CD4-positive, alpha-beta T cell treated with Interleukin-4 for 1 hour (primary cell): ENCODE data around the gene PPIL1.

ENCODE experiments used
- DNase-seq, 2 donors: peaks; one replicate each; pipeline ENCODE4 v3.0.0-alpha.2; 2020 to 2022

The PPIL1 gene

GRCh38 chr6:36852481-36853147 is 22.0 kb downstream of the PPIL1 start:
- DNase-seq: no peak

GRCh38 chr6:36851626-36852025 is 23.0 kb downstream of the PPIL1 start:
- DNase-seq: no peak

- DNase-seq: peak; percentile 37 to 52
These were observed 23.4 kb downstream of the PPIL1 start for GRCh38 chr6:36851149-36851614.

- no peak for DNase-seq
These were observed 24.6 kb downstream of the PPIL1 start for GRCh38 chr6:36850021-36850420.

- no peak for DNase-seq
These were observed 25.8 kb downstream of the PPIL1 start for GRCh38 chr6:36848658-36849441.

GRCh38 chr6:36847991-36848390 is 26.6 kb downstream of the PPIL1 start:
- no peak for DNase-seq

GRCh38 chr6:36847152-36847551 is 27.5 kb downstream of the PPIL1 start:
- no peak for DNase-seq

GRCh38 chr6:36845233-36845632 is 29.4 kb downstream of the PPIL1 start:
- no peak for DNase-seq

- DNase-seq: no peak
These were observed 30.1 kb downstream of the PPIL1 start for GRCh38 chr6:36844232-36845170.

GRCh38 chr6:36843170-36843569 is 31.4 kb downstream of the PPIL1 start:
- no peak for DNase-seq

GRCh38 chr6:36841756-36842155 is 32.8 kb downstream of the PPIL1 start:
- DNase-seq: no peak

- DNase-seq: peak in 1 of 2 donors; percentile 26
These were observed 33.9 kb downstream of the PPIL1 start for GRCh38 chr6:36840432-36841403.

GRCh38 chr6:36839749-36840431 is 34.7 kb downstream of the PPIL1 start:
- peak; percentile 33 to 48 for DNase-seq

GRCh38 chr6:36838896-36839748 is 35.5 kb downstream of the PPIL1 start, which contains the start of gene CPNE5:
CPNE5 (minus strand) TSS chr6:36839444; CDS start chr6:36839377, 67 bp downstream.
- no peak for DNase-seq

GRCh38 chr6:36837686-36838085 is 36.9 kb downstream of the PPIL1 start:
- no peak for DNase-seq

- no peak for DNase-seq
These were observed 37.6 kb downstream of the PPIL1 start for GRCh38 chr6:36837022-36837339.

- DNase-seq: no peak
These were observed 38.2 kb downstream of the PPIL1 start for GRCh38 chr6:36836111-36837021.

GRCh38 chr6:36834576-36835341 is 39.8 kb downstream of the PPIL1 start:
- no peak for DNase-seq
